Measurements from ENCODE around the gene GLDC. TPM values are rescaled to one million over a fixed set of nuclear protein-coding genes. Genes with fewer than 3 reads are reported as not detected.

GLDC gene
- total RNA-seq, 1 donor from 2014 or later: 2.6 TPM

DNA sequence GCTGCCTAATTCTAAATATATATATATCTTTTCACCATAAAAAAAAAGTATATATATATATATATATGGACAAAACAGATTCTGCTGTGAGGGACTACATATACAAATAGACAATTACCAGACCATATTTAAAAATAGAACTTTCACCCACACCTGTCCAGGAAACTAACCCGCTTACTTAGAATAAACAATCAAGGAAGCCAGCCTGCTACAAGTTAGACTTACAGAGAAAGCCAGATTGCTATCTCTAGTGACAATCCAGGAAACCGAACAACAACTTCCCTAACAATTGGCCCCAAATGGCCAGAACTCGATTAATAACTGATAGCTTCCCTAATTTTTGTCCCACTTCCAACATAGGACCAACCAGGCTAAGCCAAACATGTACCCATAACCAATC lies 5.9 kb downstream of the GLDC start:
- no peak for TF ChIP-seq CTCF (IDR thresholded peaks at IDR 0.05)
- POLR2A ChIA-PET: no interaction called here
- CTCF ChIA-PET: interaction anchor here (0.6 kb wide), 1 partner anchor 241 kb away, joined by 4 read pairs; no protein-coding TSS in a partner anchor
- Mint-ChIP-seq H3K4me1 (peaks cover 16% of the 10 kb centered on the region), H3K27ac (no peak overlapping the region), H3K9me3 (no peaks in the 10 kb centered on the region), H3K36me3 (ENCODE audit: low read depth) (no peaks in the 10 kb centered on the region), H3K4me3 (no peak overlapping the region), H3K27me3 (peaks cover 37% of the 10 kb centered on the region)
- DNase-seq (no peak), ATAC-seq (ENCODE audit: low read depth) (no peak)
- intact Hi-C loops (cut with micrococcal nuclease): no loop called here

- intact Hi-C loops (cut with micrococcal nuclease): no loop called here
- ChIA-PET CTCF (no interaction called here), POLR2A (no interaction called here)
- Mint-ChIP-seq H3K27ac (no peak overlapping the region), H3K36me3 (ENCODE audit: low read depth) (no peaks in the 10 kb centered on the region), H3K4me3 (no peak overlapping the region), H3K4me1 (peaks cover 36% of the 10 kb centered on the region), H3K9me3 (no peaks in the 10 kb centered on the region), H3K27me3 (peaks cover 5% of the 10 kb centered on the region)
- DNase-seq: no peak
- ATAC-seq (ENCODE audit: low read depth): no peak
- no peak for TF ChIP-seq CTCF (IDR thresholded peaks at IDR 0.05)
Measured at GRCh38 chr9:6634444-6634843, 11.1 kb downstream of the GLDC start.

DNA sequence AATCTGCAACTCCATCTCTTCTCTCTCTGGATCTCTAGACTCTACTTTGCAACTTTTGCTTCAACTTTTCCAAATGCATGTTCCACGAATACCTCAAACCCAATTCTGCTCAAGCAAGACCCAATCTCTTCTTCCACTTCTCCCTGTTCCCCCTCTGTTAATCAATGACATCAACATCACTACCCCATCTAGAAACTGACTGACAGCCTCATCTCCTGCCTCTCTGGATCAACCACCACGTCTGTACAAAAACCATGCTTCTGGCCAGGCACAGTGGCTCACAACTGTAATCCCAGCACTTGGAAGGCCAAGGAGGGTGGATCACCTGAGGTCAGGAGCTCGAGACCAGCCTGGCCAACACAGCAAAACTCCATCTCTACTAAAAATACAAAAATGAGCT lies 12.2 kb downstream of the GLDC start:
- ChIA-PET POLR2A (no interaction called here), CTCF (no interaction called here)

DNA sequence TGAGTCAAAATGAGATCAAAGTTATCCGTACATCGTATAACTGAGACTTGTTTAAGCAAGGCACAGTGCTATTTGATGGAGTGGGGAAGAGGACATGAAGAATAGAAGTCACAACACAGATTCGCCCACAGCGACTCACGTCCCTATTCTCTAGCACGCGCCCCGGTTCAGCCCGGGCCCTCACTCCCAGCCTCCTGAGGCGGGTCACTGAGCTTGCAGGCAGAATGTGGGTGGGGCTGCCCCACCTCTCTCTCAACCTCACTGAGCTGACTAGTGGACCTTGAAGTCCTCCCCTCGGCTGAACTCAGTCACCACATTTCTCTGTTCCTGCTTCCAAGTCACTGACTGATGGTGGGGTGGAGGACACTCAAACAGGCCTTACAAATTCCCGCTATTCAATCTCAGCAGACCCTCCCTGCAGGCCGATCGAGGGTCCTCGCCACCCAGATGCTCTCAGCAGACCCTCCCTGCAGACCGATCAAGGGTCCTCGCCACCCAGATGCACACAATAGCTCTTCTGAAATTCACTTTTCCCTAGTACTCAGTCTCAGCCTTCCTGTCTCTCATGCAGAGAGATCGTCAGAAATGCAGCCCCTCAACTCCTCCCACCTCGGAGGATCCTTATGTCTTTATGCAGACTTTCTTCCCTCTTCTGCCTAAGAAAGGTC lies 12.9 kb downstream of the GLDC start:
- H3K4me3 Mint-ChIP-seq: peak overlapping the region; percentile 6
- peaks cover 3% of the 10 kb centered on the region for H3K27me3 Mint-ChIP-seq
- H3K36me3 Mint-ChIP-seq (ENCODE audit: low read depth): no peaks in the 10 kb centered on the region
- TF ChIP-seq CTCF (IDR thresholded peaks at IDR 0.05): no peak
- no peaks in the 10 kb centered on the region for H3K9me3 Mint-ChIP-seq
- peaks cover 33% of the 10 kb centered on the region for H3K4me1 Mint-ChIP-seq
- ATAC-seq (ENCODE audit: low read depth) (peak; percentile 88), DNase-seq (peak; percentile 29)
- no peak overlapping the region for H3K27ac Mint-ChIP-seq
- CTCF ChIA-PET: interaction anchor here (1.1 kb wide), 1 partner anchor 13 kb away, joined by 3 read pairs; the partner anchor contains the start of gene GLDC
- intact Hi-C loops (cut with micrococcal nuclease): loop anchor here (1.0 to 2.0 kb wide), 2 partner anchors 13 to 28 kb away; partner anchors contain the start of gene GLDC
- POLR2A ChIA-PET: interaction anchor here (0.9 to 3.0 kb wide), 3 partner anchors 49 to 125 kb away, joined by 3 to 12 read pairs (median 4); partner anchors contain the start of gene KDM4C

More for the DNA sequence above, 12.2 kb downstream of the GLDC start:
- peaks cover 33% of the 10 kb centered on the region for H3K4me1 Mint-ChIP-seq
- peaks cover 4% of the 10 kb centered on the region for H3K27me3 Mint-ChIP-seq
- ATAC-seq (ENCODE audit: low read depth): no peak
- H3K9me3 Mint-ChIP-seq: no peaks in the 10 kb centered on the region
- no peak overlapping the region for H3K4me3 Mint-ChIP-seq
- no peak for DNase-seq
- intact Hi-C loops (cut with micrococcal nuclease): loop anchor here (2.0 kb wide), 1 partner anchor 29 kb away; no protein-coding TSS in a partner anchor
- no peaks in the 10 kb centered on the region for H3K36me3 Mint-ChIP-seq (ENCODE audit: low read depth)
- TF ChIP-seq CTCF (IDR thresholded peaks at IDR 0.05): no peak
- H3K27ac Mint-ChIP-seq: no peak overlapping the region

DNA sequence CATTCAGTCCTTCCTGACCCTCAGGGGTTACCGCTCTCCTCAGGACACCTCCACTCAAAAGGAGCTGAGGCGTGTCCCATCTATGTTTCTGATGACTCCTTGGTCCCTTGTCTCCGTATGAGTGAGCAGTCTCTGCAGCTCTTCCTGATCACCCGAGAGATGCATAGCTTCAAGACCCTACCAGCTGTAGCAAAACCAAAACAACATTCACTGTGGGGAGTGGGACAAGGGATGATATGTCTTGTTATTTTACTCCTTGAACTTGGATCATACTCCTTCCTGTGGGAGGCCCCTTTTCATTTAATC lies 14.4 kb downstream of the GLDC start:
- no peak for DNase-seq
- H3K9me3 Mint-ChIP-seq: no peaks in the 10 kb centered on the region
- POLR2A ChIA-PET: interaction anchor here (0.6 to 3.0 kb wide), 3 partner anchors 50 to 554 kb away, joined by 3 to 12 read pairs (median 7); partner anchors contain the start of gene KDM4C
- ATAC-seq (ENCODE audit: low read depth): peak; percentile 16
- intact Hi-C loops (cut with micrococcal nuclease): no loop called here
- no peak overlapping the region for H3K4me3 Mint-ChIP-seq
- peaks cover 3% of the 10 kb centered on the region for H3K27me3 Mint-ChIP-seq
- no peaks in the 10 kb centered on the region for H3K36me3 Mint-ChIP-seq (ENCODE audit: low read depth)
- CTCF ChIA-PET: no interaction called here
- H3K27ac Mint-ChIP-seq: peak overlapping the region; percentile 71
- peaks cover 33% of the 10 kb centered on the region for H3K4me1 Mint-ChIP-seq
- no peak for TF ChIP-seq CTCF (IDR thresholded peaks at IDR 0.05)
